Activated CD8-positive, alpha-beta memory T cell treated with anti-CD3 and anti-CD28 coated beads, Interleukin-2, amount 50 U/mL, for 24 hours (primary cell): ENCODE measurements around the gene TBC1D14.

ENCODE experiments used
- DNase-seq: peaks from one replicate; pipeline ENCODE4 v3.0.0-alpha.2; 2020; ENCODE audit errors: extremely low read depth

Gene TBC1D14

GRCh38 chr4:6909113-6909969 lies at the start of gene TBC1D14:
TBC1D14 (plus strand) TSS chr4:6909826; CDS start chr4:6923390, 13,564 bp downstream.
- DNase-seq: peak; percentile 54

GRCh38 chr4:6868386-6868785 lies 41.2 kb upstream of the TBC1D14 start:
- DNase-seq: no peak

DNA sequence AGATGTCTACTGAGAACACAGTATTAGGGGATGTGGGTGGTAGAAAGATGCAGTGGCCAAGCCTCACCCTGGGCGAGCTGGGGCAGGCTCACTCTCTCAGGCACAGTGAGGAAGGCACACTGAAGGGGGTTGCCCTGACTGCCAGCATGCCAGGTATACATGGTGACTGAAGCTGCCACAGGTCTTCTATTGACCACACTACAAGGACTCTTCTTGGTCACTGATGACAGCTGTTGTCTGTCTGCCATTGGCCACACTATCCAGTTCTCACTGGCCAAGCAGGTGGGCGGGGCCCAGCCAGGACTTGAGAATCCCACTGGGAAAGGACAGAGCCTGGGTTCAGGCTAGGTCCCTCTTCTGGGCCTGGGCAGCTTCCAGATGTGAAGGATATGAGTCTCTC lies 39.7 kb upstream of the TBC1D14 start:
- no peak for DNase-seq

DNA sequence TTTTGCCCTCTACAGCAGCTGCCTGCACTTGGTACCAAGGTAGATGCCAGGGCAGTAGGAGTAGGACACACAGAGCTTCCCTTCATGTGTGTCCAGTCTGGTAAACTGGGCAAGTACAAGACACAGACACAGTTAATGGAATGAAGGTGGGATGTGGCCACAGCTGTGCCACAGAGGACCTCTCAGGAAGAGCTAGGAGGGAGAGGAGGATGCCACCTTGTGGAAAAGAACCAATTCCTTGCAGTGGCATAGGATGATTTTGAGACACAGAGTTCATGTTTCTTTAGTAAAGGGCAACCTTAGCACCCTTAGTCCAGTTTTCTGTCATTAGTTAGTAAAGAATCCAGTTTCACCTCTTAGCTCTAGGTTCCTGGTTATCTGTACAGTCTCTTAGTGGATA lies 36.3 kb upstream of the TBC1D14 start:
- DNase-seq: no peak

DNA sequence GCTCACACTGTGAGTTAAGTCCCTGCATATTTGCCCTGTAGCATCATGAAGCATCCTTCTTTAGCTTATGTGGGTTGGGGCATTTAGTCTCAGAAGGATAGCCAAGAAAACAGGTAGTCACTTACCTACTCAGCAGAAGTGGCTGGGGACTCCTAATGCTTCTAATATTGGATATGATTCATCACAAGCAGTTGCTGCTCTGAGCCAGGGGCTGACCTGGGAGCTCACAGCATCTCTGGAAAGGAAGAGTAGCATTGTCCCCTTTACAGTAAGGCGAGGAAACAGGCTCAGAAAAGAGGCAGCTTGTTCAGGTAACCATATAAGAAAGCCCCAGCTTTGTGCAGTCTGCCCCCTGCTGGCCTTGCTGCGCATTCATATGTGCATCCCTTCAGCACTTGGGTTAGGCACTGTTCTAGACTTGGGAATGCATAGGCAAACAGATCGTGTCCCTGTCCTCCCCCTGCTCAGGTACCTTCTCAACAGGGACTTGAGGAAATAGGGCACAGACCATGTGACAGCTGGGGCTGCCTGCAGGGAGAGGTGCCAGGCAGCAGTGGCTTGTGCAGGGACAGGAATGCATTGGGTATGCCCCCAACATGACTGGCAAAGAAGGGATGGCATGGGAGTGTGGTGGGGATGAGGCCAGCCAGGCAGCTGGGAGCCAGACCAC lies 35.7 kb upstream of the TBC1D14 start:
- DNase-seq: peak; percentile 40

GRCh38 chr4:6874981-6875380 lies 34.6 kb upstream of the TBC1D14 start:
- no peak for DNase-seq

- DNase-seq: no peak
Observed at GRCh38 chr4:6875431-6875831, 34.2 kb upstream of the TBC1D14 start.

DNA sequence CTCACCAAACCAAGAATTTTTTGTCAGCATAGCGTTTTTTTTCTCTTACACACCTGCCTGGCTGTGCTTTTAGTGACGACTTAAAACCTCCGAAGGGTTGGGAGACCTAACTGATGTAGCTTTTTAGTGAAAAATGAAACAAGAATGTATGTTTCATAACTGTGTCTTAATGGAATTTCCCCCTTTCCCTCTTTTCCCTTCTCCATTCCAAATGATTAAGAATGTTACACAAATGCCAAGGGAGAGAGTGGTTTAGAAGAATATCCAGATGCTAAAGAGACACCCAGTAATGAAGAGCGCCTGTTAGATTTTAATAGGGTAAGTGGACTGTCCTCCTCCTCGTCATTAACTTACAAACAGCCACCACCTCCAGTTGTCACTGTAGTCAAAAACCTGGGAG lies 33.2 kb upstream of the TBC1D14 start:
- DNase-seq: no peak

DNA sequence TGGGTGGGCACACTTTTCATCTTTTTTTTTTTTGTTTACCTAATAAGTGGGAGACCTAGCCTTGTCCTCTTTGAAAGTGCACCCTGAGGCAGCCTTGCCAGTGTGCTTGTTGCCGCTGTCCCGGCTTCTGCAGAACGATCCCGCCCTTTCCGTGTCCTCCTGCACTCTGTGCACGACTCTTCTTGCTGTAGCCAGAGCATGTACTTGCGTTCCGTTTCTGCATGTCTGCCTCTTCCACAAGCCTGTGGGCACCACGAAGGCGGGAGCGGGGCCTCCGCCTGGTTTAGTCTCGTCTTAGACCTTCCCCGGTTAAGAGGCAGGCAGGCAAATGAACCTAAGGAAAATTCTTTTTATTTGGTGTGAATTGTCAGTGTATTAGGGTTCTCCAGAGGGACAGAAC lies 32.6 kb upstream of the TBC1D14 start:
- DNase-seq: no peak

DNA sequence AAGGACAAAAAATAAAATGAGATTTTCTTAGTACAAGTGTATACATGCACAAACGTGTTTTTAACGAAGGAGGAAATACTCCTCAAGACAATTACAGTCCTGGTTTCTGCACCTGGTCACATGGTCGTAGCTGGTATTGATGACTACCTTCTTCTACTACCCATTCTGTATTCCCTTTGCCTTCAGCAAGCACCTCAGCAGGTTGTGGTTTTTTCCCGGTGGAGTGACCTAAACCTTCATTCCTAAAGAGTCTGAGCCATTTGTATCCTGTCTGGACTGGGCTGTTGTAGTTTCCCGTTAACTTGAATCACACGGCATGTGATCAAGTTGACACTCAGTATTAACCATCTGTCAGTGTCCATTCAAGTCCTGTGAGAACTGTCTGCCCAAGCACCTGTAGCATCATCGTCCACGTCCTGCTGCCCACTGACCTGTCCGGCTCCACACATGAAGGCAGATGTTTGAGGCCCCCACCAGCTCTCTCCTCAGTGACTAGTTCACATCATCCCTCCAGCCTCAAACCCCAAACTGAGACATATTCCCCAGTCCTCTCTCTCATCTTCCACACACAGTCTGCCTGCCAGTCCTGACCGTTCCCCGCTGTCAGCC lies 31.1 kb upstream of the TBC1D14 start:
- no peak for DNase-seq

- no peak for DNase-seq
Observed at GRCh38 chr4:6880691-6881090, 28.9 kb upstream of the TBC1D14 start.

GRCh38 chr4:6881908-6882307 lies 27.7 kb upstream of the TBC1D14 start:
- DNase-seq: no peak

- no peak for DNase-seq
Observed at GRCh38 chr4:6884341-6884870, 25.2 kb upstream of the TBC1D14 start.

GRCh38 chr4:6885953-6886557 lies 23.6 kb upstream of the TBC1D14 start:
- DNase-seq: no peak

- DNase-seq: no peak
Observed at GRCh38 chr4:6886886-6887285, 22.7 kb upstream of the TBC1D14 start.

- DNase-seq: no peak
Observed at GRCh38 chr4:6887591-6888371, 21.8 kb upstream of the TBC1D14 start.

DNA sequence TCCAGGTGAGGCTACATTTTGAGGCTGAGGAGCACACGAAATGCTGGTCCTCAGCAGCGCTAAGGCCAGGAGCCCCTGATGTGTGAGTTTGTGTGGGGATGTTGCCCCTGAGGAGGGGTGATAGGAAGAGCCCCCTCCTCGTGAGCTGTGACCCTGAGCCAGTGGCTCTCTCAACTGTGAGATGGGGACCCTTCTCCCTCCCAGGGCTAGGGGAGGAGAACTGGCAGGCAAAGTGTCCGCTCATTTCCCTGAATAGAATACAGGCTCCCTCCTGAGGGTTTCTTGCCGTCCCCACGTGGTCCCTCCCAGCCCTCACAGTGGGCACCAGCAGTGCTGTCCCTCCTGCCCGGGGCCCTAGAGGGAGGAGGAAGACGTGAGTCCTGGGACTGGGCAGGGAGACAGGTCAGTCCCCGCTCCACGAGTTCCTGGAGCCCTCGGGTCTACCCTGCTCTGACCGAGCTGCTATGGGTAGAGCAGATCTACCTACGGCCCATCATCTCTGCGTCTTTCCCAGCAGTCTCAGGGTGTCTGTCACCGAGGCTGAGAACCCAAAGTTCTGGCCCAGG lies 21.0 kb upstream of the TBC1D14 start:
- no peak for DNase-seq

DNA sequence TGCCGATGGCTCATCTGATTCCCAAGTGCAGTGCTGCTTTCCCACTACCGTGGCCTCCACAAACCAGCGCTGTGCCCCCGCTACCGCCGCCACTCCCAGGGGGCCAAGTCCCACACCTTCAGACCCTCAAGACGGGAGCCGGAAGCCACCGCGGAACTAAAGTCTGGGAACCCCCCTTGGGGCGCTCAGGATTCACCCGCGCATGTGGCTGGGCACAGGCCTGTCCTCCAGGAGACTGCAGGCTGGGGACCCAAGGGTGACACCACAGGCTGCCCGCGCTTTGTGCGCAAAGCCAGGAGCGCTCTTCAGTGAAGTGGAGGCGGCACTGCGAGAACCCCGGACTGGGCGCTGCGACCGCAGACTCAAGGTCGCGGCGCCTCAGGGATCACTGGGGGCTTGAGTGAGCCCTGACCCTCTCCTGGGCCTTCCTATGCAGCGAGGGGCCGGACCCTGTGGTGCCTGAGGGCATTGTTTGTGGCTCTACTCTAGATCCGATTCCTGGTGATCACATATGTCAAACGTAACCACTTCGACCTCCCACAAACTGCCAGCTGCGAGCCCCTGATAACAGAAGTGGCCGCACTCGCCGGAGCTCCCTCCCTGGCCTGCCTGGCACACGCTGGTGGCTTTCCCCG lies 20.4 kb upstream of the TBC1D14 start:
- DNase-seq: no peak

- DNase-seq: no peak
Observed at GRCh38 chr4:6889736-6890324, 19.8 kb upstream of the TBC1D14 start.

DNA sequence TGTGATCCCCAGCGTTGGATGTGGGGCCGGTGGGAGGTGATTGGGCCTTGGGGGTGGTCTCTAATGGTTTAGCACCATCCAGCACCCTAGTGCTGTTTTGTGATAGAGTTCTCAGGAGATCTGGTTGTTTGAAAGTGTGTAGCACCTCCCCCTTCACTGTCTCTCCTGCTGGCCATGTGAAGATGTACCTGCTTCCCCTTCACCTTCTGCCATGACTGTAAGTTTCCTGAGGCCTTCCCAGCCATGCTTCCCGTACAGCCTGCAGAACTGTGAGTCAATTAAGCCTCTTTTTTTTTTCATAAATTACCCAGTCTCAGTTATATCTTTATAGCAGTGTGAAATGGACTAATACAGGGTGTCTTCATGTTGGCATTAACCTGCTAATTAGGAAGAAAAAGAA lies 19.3 kb upstream of the TBC1D14 start:
- DNase-seq: no peak
